ENCODE results near the gene FHOD3. TPM values are rescaled to one million over a fixed set of nuclear protein-coding genes. Genes with fewer than 3 reads are reported as not detected.

The FHOD3 gene
- polyA plus RNA-seq, 1 donor from 2014 or later, result not detected

DNA sequence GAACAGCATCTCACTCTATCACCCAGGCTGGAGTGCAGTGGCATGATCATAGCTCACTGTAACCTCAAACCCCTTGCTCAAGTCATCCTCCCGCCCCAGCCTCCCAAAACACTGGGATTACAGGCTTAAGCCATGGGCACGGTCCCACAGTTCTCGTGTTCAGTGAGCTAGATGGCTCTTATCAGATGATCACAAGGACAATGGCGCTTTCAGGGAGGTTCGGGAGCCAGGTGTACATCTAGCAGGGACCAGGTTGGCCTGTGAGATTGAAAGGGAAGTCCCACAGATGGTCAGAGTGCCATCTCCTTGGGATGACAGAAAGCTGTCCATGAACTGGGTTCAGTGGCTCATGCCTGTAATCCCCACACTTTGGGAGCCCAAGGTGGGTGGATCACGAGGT, 14.1 kb upstream of the FHOD3 start:
- Mint-ChIP-seq H3K4me1 (peaks cover 0 to 3% (median 2%) of the 10 kb centered on the region in 3 donors), H3K9me3 (peaks cover 0 to 3% (median 0%) of the 10 kb centered on the region in 3 donors), H3K36me3 (no peaks in the 10 kb centered on the region), H3K4me3 (no peak overlapping the region), H3K27me3 (peaks cover 14% of the 10 kb centered on the region), H3K27ac (no peak overlapping the region)

DNA sequence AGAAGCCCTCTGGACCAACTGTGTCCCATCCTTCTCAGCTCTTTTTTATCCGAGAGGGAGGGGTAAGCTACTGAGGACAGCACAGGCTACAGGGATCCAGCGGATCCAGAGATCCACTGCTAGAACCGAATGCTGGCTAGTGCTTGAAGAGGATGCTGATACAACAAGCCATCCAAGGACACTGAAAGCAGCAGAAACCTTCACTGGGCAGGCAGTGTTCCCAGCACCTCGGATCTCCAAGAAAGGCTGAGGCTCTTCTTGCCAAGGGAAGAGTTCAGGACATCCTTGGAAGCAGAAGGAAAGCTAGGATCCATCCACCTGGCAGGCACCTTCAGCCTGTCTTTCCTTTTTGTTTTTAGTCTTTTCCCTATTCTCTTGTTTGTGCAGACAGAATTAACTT, 13.2 kb upstream of the FHOD3 start:
- Mint-ChIP-seq H3K27ac (peak overlapping the region in 1 of 3 donors; percentile 41), H3K27me3 (peaks cover 13% of the 10 kb centered on the region), H3K36me3 (peaks cover 4% of the 10 kb centered on the region), H3K9me3 (peaks cover 0 to 8% (median 0%) of the 10 kb centered on the region in 3 donors), H3K4me1 (peaks cover 0 to 3% (median 2%) of the 10 kb centered on the region in 3 donors), H3K4me3 (no peak overlapping the region)

DNA sequence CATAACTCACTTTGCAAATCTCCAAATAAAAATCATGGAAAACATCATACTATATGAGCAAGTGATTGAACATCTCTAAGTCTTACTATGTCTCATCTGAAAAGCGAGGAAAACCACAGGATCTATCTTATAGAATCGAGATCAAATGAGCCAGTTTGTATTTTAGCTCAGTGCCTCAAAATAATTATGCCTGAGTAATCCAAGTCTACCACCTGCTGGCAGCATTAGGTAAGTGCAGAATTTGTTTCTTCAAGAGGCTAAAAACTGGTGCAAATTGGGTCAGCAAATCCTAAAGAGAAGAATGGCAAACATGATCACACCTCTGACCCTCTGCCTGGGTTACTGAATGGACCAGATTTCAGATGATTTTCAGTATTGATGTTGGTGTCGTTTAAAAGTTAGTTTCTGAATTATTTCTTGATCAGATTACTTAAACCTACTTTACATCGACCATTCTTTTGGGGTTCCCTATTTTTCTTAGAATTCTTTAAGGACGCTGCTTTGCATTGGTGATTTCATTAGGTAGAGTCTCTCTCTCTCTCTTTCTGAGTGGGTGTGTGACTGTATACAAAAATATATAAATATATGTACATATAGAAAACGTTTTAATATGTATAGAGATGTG, 12.7 kb upstream of the FHOD3 start:
- Mint-ChIP-seq H3K27ac (peak overlapping the region in 1 of 3 donors; percentile 41), H3K4me3 (no peak overlapping the region), H3K27me3 (peaks cover 16% of the 10 kb centered on the region), H3K4me1 (peaks cover 0 to 3% (median 2%) of the 10 kb centered on the region in 3 donors), H3K36me3 (peaks cover 4% of the 10 kb centered on the region), H3K9me3 (peaks cover 0 to 12% (median 0%) of the 10 kb centered on the region in 3 donors)

DNA sequence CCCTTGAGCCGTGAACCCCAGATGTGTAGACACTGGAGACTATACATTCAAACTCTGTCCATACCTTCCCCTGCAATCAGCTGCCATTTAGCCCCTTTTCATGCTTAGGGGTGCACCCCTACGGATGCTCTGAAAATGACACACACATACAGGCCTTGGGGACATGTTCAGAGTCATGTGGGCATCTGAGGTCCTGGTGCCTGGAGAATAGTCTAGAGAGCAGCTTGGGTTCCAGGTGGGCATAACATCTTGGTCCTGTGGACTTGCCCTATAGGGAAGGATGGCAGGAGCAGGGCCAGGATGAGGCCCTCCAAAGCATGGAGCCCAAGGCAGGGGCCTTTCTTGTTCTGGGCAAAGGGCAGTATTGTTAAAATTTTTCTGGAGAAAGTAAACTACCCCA, 9.9 kb upstream of the FHOD3 start:
- no peak overlapping the region for H3K27ac Mint-ChIP-seq
- H3K9me3 Mint-ChIP-seq, result peaks cover 0 to 12% (median 0%) of the 10 kb centered on the region in 3 donors
- peaks cover 14% of the 10 kb centered on the region for H3K27me3 Mint-ChIP-seq
- peaks cover 4% of the 10 kb centered on the region for H3K36me3 Mint-ChIP-seq
- H3K4me3 Mint-ChIP-seq, result no peak overlapping the region
- peaks cover 0 to 3% (median 2%) of the 10 kb centered on the region in 3 donors for H3K4me1 Mint-ChIP-seq

DNA sequence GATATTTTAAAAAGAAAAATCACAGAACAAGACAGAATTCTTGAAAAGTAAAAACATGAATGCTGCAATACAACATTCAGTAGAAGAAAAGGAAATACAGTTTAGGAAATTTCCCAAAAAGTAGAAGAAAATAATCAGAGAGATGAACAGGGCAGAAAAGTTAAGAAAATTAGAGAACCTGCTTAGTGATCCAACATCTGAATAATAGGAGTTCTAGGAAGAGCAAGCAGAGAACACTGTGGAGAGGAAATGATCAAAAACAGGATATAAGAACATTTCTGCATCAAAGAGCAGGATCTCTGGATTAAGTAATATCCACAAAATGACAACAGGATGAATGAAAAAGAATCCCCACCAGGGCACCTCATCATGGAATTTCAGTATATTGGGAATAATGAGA, 8.8 kb upstream of the FHOD3 start:
- H3K27me3 Mint-ChIP-seq, result peaks cover 14% of the 10 kb centered on the region
- H3K4me3 Mint-ChIP-seq, result no peak overlapping the region
- peaks cover 4% of the 10 kb centered on the region for H3K36me3 Mint-ChIP-seq
- no peak overlapping the region for H3K27ac Mint-ChIP-seq
- peaks cover 0 to 12% (median 0%) of the 10 kb centered on the region in 3 donors for H3K9me3 Mint-ChIP-seq
- peaks cover 0 to 3% (median 2%) of the 10 kb centered on the region in 3 donors for H3K4me1 Mint-ChIP-seq

DNA sequence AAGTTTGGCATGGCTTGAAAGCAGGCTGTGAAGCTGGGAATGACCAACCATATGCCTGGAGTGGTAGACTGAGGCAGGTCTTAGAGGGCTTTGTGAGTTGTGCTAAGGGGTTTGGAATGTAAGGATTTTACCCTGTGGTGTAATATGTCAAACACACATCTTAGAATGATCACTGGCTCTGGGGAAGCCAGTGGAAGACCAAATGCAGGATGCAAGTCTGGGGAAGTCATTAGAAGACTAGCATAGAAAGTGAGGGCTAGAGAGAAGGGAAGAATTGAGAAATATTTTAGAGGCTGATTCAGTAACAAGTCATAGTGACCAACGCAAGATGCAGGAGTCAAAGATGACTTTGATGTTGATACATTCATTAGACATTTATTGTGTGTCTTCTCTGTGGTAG, 3.5 kb upstream of the FHOD3 start:
- Mint-ChIP-seq H3K36me3 (no peaks in the 10 kb centered on the region), H3K9me3 (peaks cover 0 to 5% (median 0%) of the 10 kb centered on the region in 3 donors), H3K27ac (no peak overlapping the region), H3K4me3 (no peak overlapping the region), H3K27me3 (peaks cover 7% of the 10 kb centered on the region), H3K4me1 (peaks cover 0 to under 1% (median 0%) of the 10 kb centered on the region in 3 donors)

DNA sequence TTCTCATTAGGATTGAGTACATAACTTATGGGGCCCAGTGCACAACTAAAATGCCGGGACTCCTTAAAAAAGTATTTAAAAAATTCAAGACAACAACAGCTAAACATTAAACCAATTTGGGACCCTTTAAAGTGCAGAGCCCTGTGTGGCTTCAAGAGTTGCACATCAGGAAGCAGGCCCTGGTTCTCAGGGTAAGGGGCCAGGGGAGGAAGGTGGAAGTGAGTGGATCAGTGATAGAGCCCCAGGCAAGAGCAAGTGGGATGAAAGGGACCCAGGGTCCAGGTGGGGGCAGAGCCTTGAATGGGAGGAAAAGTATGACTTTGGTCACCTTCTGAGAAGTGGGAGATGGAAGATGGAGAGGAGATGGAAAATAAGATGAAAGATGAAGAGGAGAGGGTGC, 2.3 kb upstream of the FHOD3 start:
- Mint-ChIP-seq H3K27ac (no peak overlapping the region), H3K36me3 (no peaks in the 10 kb centered on the region), H3K27me3 (peaks cover 10% of the 10 kb centered on the region), H3K4me3 (no peak overlapping the region), H3K4me1 (peaks cover 0 to 2% (median 0%) of the 10 kb centered on the region in 3 donors), H3K9me3 (no peaks in the 10 kb centered on the region)

DNA sequence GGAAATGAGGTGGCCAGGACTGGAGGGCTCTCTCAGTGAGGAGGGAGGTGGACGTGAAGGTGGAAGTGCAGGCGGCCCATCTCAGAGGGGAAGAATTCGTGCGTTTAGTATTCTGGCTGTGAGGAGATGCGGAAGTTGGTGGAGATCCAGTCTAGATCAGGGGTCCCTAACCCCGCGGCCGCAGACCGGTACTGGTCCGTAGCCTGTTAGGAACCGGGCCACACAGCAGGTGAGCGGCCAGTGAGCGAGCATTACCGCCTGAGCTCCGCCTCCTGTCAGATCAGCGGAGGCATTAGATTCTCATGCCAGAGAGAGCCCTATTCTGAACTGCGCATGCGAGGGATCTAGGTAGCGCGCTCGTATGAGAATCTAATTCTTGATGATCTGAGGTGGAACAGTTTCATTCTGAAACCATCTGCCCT, 1.6 kb upstream of the FHOD3 start:
- peaks cover 0 to 2% (median 0%) of the 10 kb centered on the region in 3 donors for H3K4me1 Mint-ChIP-seq
- H3K27ac Mint-ChIP-seq, result no peak overlapping the region
- no peaks in the 10 kb centered on the region for H3K36me3 Mint-ChIP-seq
- peaks cover 16% of the 10 kb centered on the region for H3K27me3 Mint-ChIP-seq
- no peak overlapping the region for H3K4me3 Mint-ChIP-seq
- H3K9me3 Mint-ChIP-seq, result no peaks in the 10 kb centered on the region

DNA sequence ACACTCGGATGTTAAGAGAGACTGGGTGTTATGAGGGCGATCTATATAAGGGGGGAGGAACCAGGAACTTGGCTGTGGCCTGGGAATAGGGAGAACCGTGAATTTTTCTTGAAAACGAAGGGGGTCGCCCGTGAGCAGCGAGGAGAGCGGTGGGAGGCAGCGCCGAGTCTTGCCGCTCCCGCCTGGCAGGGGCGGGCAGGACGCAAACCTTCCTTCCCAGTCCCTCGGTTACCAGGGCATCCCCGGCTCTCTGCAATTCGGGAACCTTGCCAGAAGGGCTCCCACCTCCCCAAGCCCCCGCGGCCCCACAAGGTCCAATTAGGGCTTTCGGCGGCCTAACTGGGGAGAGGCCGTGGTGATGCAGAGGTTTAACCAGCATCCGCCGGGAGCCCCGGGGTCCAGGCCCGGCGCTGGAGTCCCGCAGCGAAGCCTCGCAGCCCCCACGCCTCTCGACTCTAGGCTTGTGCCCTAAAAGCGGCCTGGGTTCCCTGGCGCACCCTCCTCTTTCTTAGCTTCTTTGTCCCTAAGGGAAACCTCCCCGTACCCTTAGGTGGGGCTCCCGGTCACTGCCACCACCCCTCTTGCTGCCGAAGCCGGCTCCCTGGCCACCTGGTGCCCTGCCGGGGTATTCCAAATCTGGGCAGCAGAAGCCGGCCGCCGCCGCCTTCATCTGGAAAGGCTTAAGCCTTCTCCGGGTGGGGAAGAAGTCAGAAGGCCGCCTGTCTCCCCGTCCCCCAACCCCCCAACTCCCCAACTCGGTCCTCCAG, 680 bp upstream of the FHOD3 start:
- Mint-ChIP-seq H3K27ac (no peak overlapping the region), H3K4me3 (peak overlapping the region in 3 of 4 donors; percentile 56 to 78 (median 60)), H3K36me3 (no peaks in the 10 kb centered on the region), H3K9me3 (no peaks in the 10 kb centered on the region), H3K4me1 (peaks cover 0 to 2% (median 0%) of the 10 kb centered on the region in 3 donors), H3K27me3 (peaks cover 17% of the 10 kb centered on the region)

DNA sequence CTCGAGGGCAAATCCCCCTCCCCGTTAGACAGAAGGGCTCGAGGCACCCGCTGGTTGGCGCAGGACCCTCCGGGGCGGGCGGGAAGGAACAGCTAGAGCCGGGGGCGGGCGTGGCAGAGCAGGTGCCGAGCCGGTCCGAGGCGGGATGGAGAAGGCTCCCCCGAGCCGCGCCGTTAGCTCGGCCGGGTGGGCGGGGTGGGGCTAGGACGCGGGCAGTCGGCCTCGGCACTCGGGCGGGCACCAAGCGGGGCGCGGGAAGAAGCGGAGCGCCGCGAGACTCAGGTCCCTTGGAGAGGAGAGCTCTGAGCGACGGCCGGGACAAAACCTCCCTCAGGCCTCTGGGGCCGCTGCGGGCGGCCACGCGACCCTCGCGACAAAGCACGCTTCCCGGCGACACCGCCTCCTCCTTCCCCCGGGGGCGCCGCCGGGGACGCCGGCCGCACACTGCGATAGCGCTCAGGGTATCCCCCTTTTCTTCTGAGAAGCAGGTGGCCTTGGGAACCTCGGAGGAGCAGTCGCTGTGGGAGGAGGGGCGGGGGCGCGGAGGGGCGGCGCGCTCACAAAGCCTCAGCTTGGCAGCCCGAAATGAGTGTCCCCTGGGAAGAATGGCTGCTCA, 721 bp downstream of the FHOD3 start:
- Mint-ChIP-seq H3K4me1 (peaks cover 0 to 2% (median 0%) of the 10 kb centered on the region in 3 donors), H3K27ac (no peak overlapping the region), H3K36me3 (no peaks in the 10 kb centered on the region), H3K9me3 (no peaks in the 10 kb centered on the region), H3K27me3 (peaks cover 20% of the 10 kb centered on the region), H3K4me3 (peak overlapping the region in 2 of 4 donors; percentile 43 to 49)

DNA sequence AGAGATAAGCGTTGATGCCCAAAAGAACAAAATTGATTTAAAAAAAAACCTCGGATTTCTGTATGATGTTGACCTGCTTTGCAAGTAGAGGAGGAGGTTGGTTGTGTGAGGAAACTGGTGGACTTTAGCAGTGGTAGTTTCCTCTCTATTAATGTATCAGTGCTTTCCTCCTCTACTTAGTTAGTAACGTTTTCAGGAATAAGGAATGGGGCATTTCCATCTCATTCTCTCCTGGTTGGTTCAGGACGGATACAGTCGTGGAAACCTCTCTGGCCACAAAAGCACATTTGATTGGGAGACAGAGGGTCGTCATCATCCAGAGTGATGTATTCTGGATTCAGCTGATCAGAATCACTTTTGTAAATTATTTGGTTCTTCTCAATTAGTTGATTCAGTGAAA, 1.5 kb downstream of the FHOD3 start:
- Mint-ChIP-seq H3K36me3 (no peaks in the 10 kb centered on the region), H3K27ac (no peak overlapping the region), H3K27me3 (peaks cover 26% of the 10 kb centered on the region), H3K4me1 (peaks cover 0 to 2% (median 0%) of the 10 kb centered on the region in 3 donors), H3K9me3 (no peaks in the 10 kb centered on the region), H3K4me3 (peak overlapping the region in 2 of 4 donors; percentile 73 to 81)

DNA sequence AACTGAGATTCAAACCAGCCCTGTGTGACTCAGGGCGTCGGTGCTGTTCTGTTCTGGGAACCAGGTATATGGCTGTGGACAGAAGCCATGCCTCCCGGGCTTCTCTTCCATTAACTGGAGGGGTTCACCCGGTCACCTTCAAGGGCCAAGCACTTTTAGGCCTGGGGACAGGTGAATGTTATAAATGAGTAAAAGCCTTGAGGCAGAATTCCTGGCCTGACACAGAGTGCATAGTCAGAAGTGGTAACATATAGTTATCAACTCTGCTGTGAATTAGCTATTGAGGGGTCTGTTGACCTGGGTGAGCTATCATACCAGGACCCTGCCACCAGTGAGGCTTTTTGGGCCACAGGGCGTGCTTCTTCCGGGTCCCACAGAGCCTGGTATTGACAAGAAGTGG, 2.7 kb downstream of the FHOD3 start:
- H3K36me3 Mint-ChIP-seq, result no peaks in the 10 kb centered on the region
- H3K27me3 Mint-ChIP-seq, result peaks cover 28% of the 10 kb centered on the region
- H3K9me3 Mint-ChIP-seq, result no peaks in the 10 kb centered on the region
- H3K4me1 Mint-ChIP-seq, result peaks cover 0 to 2% (median 0%) of the 10 kb centered on the region in 3 donors
- H3K4me3 Mint-ChIP-seq, result no peak overlapping the region
- H3K27ac Mint-ChIP-seq, result no peak overlapping the region

DNA sequence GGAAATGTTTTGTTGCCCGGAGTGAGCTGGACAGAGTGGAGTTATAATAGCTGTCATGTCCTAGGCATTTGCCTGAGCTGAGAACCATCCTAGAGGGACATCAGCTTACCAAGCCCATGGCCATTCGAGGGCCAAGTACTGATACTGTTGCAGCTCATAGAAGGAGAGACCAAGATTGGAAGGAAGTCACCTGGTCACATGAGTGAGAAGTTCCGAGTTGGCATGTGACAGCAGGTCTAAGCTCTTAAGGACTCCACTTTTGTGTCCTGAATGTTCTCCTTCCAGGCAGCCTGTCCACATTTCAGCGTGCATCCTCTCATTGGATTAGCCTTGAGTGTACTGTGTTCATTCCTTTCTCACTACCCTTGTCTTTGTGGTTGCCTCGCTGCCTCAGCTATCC, 4.4 kb downstream of the FHOD3 start:
- H3K4me1 Mint-ChIP-seq, result peaks cover 0 to 2% (median 0%) of the 10 kb centered on the region in 3 donors
- H3K27ac Mint-ChIP-seq, result no peak overlapping the region
- peaks cover 33% of the 10 kb centered on the region for H3K27me3 Mint-ChIP-seq
- no peaks in the 10 kb centered on the region for H3K9me3 Mint-ChIP-seq
- H3K36me3 Mint-ChIP-seq, result no peaks in the 10 kb centered on the region
- no peak overlapping the region for H3K4me3 Mint-ChIP-seq

DNA sequence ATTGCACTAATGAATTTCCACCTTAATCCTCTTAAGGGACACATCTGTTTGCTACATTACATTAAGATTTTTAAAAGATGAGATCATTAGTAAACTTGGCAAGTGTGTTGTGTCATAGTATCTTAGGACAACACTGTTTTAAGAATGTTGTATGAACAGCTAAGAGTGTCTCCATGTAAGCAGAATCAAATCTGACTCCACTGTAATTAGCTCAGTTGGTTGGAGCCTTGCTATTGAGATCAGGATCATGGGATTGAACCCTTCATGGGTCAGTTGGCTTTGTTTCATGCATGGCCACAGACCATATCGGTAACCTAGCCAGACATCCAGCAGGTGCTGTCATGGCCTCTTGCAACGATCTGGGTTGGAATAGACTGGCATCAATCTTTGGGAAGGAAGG, 5.2 kb downstream of the FHOD3 start:
- Mint-ChIP-seq H3K4me1 (peaks cover 0 to 2% (median 0%) of the 10 kb centered on the region in 3 donors), H3K4me3 (no peak overlapping the region), H3K27ac (no peak overlapping the region), H3K9me3 (no peaks in the 10 kb centered on the region), H3K36me3 (no peaks in the 10 kb centered on the region), H3K27me3 (peaks cover 38% of the 10 kb centered on the region)

DNA sequence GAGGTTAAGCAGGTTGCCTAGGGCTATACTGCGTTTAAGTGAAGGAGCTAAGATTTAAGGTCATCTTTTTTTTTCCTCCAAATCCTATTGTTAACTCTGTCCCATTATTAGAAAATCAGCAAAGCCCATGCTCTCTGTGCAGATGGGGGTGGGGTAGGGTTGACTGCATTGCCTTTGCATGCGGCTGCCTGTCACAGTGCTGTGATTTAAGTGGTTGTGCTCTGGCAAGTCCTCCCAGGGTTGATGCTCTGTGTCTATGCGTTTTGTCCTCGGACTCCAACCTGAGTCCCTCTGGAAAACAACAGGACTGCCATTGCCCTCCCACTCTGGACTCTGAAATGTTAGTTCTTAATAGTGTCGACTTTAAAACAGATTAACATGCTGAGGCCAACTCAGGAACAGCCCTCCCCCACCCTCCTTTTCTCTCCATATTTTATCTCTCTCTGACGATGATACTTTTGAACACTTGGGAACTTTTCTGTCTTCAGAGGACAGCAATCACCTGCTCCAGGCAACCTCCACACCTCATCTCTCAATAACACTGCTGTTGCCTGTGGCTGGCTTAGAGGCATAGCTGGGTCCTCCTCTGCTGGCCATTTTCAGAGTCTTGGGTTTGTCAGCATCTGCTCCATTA, 5.8 kb downstream of the FHOD3 start:
- peaks cover 40% of the 10 kb centered on the region for H3K27me3 Mint-ChIP-seq
- peaks cover 0 to 2% (median 0%) of the 10 kb centered on the region in 3 donors for H3K4me1 Mint-ChIP-seq
- H3K9me3 Mint-ChIP-seq, result no peaks in the 10 kb centered on the region
- no peaks in the 10 kb centered on the region for H3K36me3 Mint-ChIP-seq
- no peak overlapping the region for H3K27ac Mint-ChIP-seq
- H3K4me3 Mint-ChIP-seq, result no peak overlapping the region
